ENCODE results near the gene ZNF219. TPM values are rescaled to one million over a fixed set of nuclear protein-coding genes. Genes with fewer than 3 reads are reported as not detected.
A peak's percentile ranks its signal among the peaks of the same experiment; 100 is the strongest.
"Not testable (repeated sequence)": the region's sequence is repeated elsewhere in the genome, so short reads cannot be mapped to it uniquely, and the experiment has no call there.

The ZNF219 gene
- total RNA-seq, 2 donors from 2014 or later: 4.5 to 9.5 TPM

- no peak for DNase-seq (ENCODE audit: low spot score)
- Mint-ChIP-seq H3K36me3 (no peaks in the 10 kb centered on the region), H3K4me1 (ENCODE audit: low read depth in 2 of 2) (peaks cover 0 to 5% of the 10 kb centered on the region in 2 donors), H3K27me3 (peaks cover 24 to 28% of the 10 kb centered on the region in 2 donors), H3K27ac (no peak overlapping the region), H3K4me3 (no peak overlapping the region), H3K9me3 (no peaks in the 10 kb centered on the region)
- ATAC-seq: no peak
These were observed 51.1 kb downstream of the ZNF219 start for GRCh38 chr14:21047378-21047781.

GRCh38 chr14:21043974-21044618 is 54.4 kb downstream of the ZNF219 start:
- Mint-ChIP-seq H3K4me1 (ENCODE audit: low read depth in 2 of 2) (peaks cover 0 to 5% of the 10 kb centered on the region in 2 donors), H3K9me3 (no peaks in the 10 kb centered on the region), H3K27ac (no peak overlapping the region), H3K36me3 (no peaks in the 10 kb centered on the region), H3K27me3 (peaks cover 29% of the 10 kb centered on the region in 2 donors), H3K4me3 (no peak overlapping the region)
- ATAC-seq (peak in 1 of 2 donors; percentile 15), DNase-seq (ENCODE audit: low spot score) (no peak)

- Mint-ChIP-seq H3K4me3 (no peak overlapping the region), H3K27ac (no peak overlapping the region), H3K36me3 (no peaks in the 10 kb centered on the region), H3K4me1 (ENCODE audit: low read depth in 2 of 2) (peaks cover 0 to 5% of the 10 kb centered on the region in 2 donors), H3K9me3 (no peaks in the 10 kb centered on the region), H3K27me3 (peaks cover 27 to 29% of the 10 kb centered on the region in 2 donors)
- ATAC-seq (peak in 1 of 2 donors; percentile 13), DNase-seq (ENCODE audit: low spot score) (no peak)
These were observed 55.0 kb downstream of the ZNF219 start for GRCh38 chr14:21043387-21043973.

DNA sequence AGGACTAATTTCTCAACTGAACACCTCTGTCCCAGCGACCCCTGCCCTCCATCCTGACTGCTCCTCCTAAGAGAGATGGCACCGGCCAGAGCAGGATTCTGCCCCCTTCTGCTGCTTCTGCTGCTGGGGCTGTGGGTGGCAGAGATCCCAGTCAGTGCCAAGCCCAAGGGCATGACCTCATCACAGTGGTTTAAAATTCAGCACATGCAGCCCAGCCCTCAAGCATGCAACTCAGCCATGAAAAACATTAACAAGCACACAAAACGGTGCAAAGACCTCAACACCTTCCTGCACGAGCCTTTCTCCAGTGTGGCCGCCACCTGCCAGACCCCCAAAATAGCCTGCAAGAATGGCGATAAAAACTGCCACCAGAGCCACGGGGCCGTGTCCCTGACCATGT is 55.5 kb downstream of the ZNF219 start:
- H3K9me3 Mint-ChIP-seq: no peaks in the 10 kb centered on the region
- no peaks in the 10 kb centered on the region for H3K36me3 Mint-ChIP-seq
- ATAC-seq: peak in 1 of 2 donors; percentile 45
- DNase-seq (ENCODE audit: low spot score): no peak
- H3K27me3 Mint-ChIP-seq: peaks cover 29 to 30% of the 10 kb centered on the region in 2 donors
- H3K4me1 Mint-ChIP-seq (ENCODE audit: low read depth in 2 of 2): peaks cover 0 to 5% of the 10 kb centered on the region in 2 donors
- no peak overlapping the region for H3K4me3 Mint-ChIP-seq
- H3K27ac Mint-ChIP-seq: no peak overlapping the region

DNA sequence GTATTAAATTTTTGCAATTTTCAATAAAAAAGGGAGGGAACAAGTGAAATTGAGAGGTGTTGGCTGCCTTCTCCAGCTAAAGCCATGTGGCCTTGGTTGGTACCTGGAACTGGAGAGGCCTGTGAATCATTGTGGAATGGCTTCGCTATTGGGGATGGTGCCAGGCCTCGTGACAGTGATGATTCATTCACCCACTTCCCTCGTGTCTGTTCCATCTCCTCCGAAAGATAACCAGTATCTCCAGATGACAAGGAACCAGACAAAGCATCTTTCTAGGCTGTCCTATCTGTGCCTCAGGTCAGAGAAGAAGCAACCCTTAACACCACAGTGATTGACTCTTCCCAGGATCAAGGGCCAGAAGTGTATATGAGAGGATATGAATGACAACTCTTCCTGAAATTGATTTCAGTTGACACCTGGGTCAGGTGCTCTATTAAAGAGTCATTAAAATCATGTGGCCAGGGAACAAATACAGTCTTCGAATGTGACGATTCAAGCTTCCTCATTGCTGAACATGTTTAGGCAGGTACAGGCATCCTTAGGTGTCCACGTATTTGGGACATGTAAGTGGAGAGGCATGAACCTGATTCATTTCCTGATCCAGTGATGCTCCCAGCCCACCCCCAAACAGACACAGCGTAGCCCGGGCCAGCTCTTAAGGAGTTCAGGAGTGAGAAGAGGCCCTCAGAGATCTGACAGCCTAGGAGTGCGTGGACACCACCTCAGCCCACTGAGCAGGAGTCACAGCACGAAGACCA is 56.6 kb downstream of the ZNF219 start, which contains the start of gene RNASE7:
RNASE7 (plus strand) TSS at position 687 of the 758 bp plus-strand sequence. CDS start 631 bp downstream, outside the sequence.
- no peak within 1 kb of the TSS for H3K4me3 Mint-ChIP-seq
- DNase-seq (ENCODE audit: low spot score) (no peak), ATAC-seq (peak in 1 of 2 donors; percentile 28)
- H3K9me3 Mint-ChIP-seq: no peaks in the 10 kb centered on the region
- H3K27me3 Mint-ChIP-seq: peaks cover 32 to 34% of the 10 kb centered on the region in 2 donors
- peaks cover 0 to 5% of the 10 kb centered on the region in 2 donors for H3K4me1 Mint-ChIP-seq (ENCODE audit: low read depth in 2 of 2)
- no peaks in the 10 kb centered on the region for H3K36me3 Mint-ChIP-seq
- no peak within 1 kb of the TSS for H3K27ac Mint-ChIP-seq

DNA sequence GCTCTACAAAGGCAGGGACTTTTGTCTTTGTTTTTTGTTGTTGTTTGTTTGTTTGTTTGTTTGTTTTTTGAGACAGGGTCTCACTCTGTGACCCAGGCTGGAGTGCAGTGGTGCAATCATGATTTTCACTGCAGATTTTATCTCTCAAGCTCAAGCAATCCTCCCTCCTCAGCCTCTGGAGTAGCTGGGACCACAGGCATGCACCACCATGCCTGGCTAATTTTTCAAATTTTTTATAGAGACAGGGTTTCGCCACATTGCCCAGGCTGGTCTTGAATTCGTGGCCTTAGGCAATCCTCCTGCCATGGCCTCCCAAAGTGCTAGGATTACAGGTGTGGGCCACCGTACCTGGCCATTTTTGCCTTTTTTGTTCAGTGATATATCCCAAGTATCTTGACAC is 57.5 kb downstream of the ZNF219 start:
- not testable (repeated sequence) for H3K4me3 Mint-ChIP-seq; H3K36me3 Mint-ChIP-seq; H3K27ac Mint-ChIP-seq; DNase-seq (ENCODE audit: low spot score); H3K9me3 Mint-ChIP-seq; ATAC-seq; H3K4me1 Mint-ChIP-seq (ENCODE audit: low read depth in 2 of 2)
- peaks cover 32 to 35% of the 10 kb centered on the region in 2 donors for H3K27me3 Mint-ChIP-seq

- peaks cover 31 to 32% of the 10 kb centered on the region in 2 donors for H3K27me3 Mint-ChIP-seq
- no peaks in the 10 kb centered on the region for H3K36me3 Mint-ChIP-seq
- no peaks in the 10 kb centered on the region for H3K9me3 Mint-ChIP-seq
- no peak overlapping the region for H3K27ac Mint-ChIP-seq
- ATAC-seq (no peak), DNase-seq (ENCODE audit: low spot score) (no peak)
- no peak overlapping the region for H3K4me3 Mint-ChIP-seq
- H3K4me1 Mint-ChIP-seq (ENCODE audit: low read depth in 2 of 2): peaks cover 0 to 5% of the 10 kb centered on the region in 2 donors
These were observed 58.0 kb downstream of the ZNF219 start for GRCh38 chr14:21040370-21040925.

Other genes starting within 250 kb of the ZNF219 start
- not detected for gene RNASE3, start 207.3 kb downstream of the ZNF219 start, total RNA-seq
- gene RNASE2, start 143.2 kb downstream of the ZNF219 start, total RNA-seq: not detected
- 100 to 1,000 TPM in 1 of 2 donors, 10 to 100 TPM in 1; 70.5 to 101 TPM for gene METTL17, start 108.7 kb downstream of the ZNF219 start, total RNA-seq
- gene SLC39A2, start 99.4 kb downstream of the ZNF219 start, total RNA-seq: under 1 TPM in 1 of 2 donors, not detected in 1; 0.53 TPM
- gene NDRG2, start 73.6 kb downstream of the ZNF219 start, total RNA-seq: 1 to 10 TPM; 1.9 to 3.1 TPM
- not detected for gene TPPP2, start 68.4 kb downstream of the ZNF219 start, total RNA-seq
- not detected for gene RNASE13, start 63.8 kb downstream of the ZNF219 start, total RNA-seq
- not detected for gene RNASE7, start 56.3 kb downstream of the ZNF219 start, total RNA-seq
- not detected for gene RNASE8, start 40.8 kb downstream of the ZNF219 start, total RNA-seq
- gene ARHGEF40, start 28.4 kb downstream of the ZNF219 start, total RNA-seq: under 1 TPM; 0.36 to 0.75 TPM
- not detected for gene TMEM253, start 2.4 kb upstream of the ZNF219 start, total RNA-seq
- not detected for gene OR5AU1, start 57.4 kb upstream of the ZNF219 start, total RNA-seq
- gene HNRNPC, start 170.8 kb upstream of the ZNF219 start, total RNA-seq: 100 to 1,000 TPM; 834 to 917 TPM
- under 1 TPM in 1 of 2 donors, not detected in 1; 0.17 TPM for gene RPGRIP1, start 181.4 kb upstream of the ZNF219 start, total RNA-seq